Upper lobe of left lung (tissue), 6 donors: ENCODE data around the gene OR5D18. TPM values are rescaled to one million over a fixed set of nuclear protein-coding genes. Genes with fewer than 3 reads are reported as not detected.

ENCODE experiments used
- ATAC-seq, 2 donors: fragments of 200-7000 bp; cut with Tn5 transposase; one replicate each; pipeline ENCODE4 v1.9.1; 2022; ENCODE audit warnings: mild to moderate bottlenecking in 2 of 2, moderate library complexity in 2 of 2; ENCODE audit not compliant: low FRiP score in 2 of 2
- DNase-seq, 2 donors: peaks; one replicate each; pipeline ENCODE4 v3.0.0-alpha.2; 2019 to 2020
- H3K27ac ChIP-seq, 4 donors: fragments of 200-600 bp; sonication (generic); one replicate each; pipeline ENCODE4 v1.5.1; 2016 to 2019
- H3K27me3 ChIP-seq, 4 donors: fragments of 200-600 bp; sonication (generic); one replicate each; pipeline ENCODE4 v1.5.1; 2017 to 2019
- H3K36me3 ChIP-seq, 4 donors: fragments of 200-600 bp; sonication (generic); one replicate each; pipeline ENCODE4 v1.5.1; 2016 to 2019
- H3K4me1 ChIP-seq, 4 donors: fragments of 200-600 bp; sonication (generic); one replicate each; pipeline ENCODE4 v1.5.1; 2018 to 2019
- H3K4me3 ChIP-seq, 4 donors: fragments of 200-600 bp; sonication (generic); one replicate each; pipeline ENCODE4 v1.5.1; 2017 to 2019; ENCODE audit warnings: mild to moderate bottlenecking in 2 of 4, moderate library complexity in 1 of 4
- H3K9me3 ChIP-seq, 4 donors: fragments of 200-600 bp; sonication (generic); one replicate each; pipeline ENCODE4 v1.5.1; 2018 to 2019
- EP300 ChIP-seq, 4 donors: sonication (generic); formaldehyde crosslinking; IDR thresholded peaks; one replicate each; pipeline ENCODE4 v1.5.1; 2017; ENCODE audit warnings: antibody characterized with exemption in 4 of 4, control low read depth in 2 of 4
- POLR2A ChIP-seq, 4 donors: fragments of 450-650 bp; IDR thresholded peaks; one replicate each; pipeline ENCODE4 v1.5.1; 2016 to 2017; ENCODE audit warnings: antibody characterized with exemption in 4 of 4, mild to moderate bottlenecking in 2 of 4
- POLR2AphosphoS5 ChIP-seq, 2 donors: sonication (generic); formaldehyde crosslinking; IDR thresholded peaks; one replicate each; pipeline ENCODE4 v1.5.1; 2017; ENCODE audit warnings: antibody characterized with exemption in 2 of 2
- WGBS, 2 donors: methylation state at CpG; one replicate each; pipeline ENCODE4 v1.1.5; 2017 to 2018; 5-methylcytosine and 5-hydroxymethylcytosine counted together
- total RNA-seq, 6 donors: library from RNA; depleted of rRNA in 4 of 6; stranded (reverse); fragments of >200 nt in 4 of 6; gene quantifications; one replicate each; pipeline versions ENCODE4 v1.1.0 to v1.2.1, GENCODE V29; 2016 to 2021
- TF ChIP-seq, protein P1 (sequence below), 6 experiments: fragments of 450-650 bp in 4 of 6; fragments of 200-600 bp in 2 of 6; sonication (generic) in 2 of 6; IDR thresholded peaks; one replicate each; pipeline ENCODE4 v1.5.1; 2016 to 2019; ENCODE audit warnings: antibody characterized with exemption in 6 of 6
- donor health status: DM: no; HTN: no; CAD: no; lungs with moderate emphysema.
- donor health status: DM: no; HTN: yes; CAD: no; lungs with severe emphysema.

OR5D18 gene
- total RNA-seq = not detected

DNA sequence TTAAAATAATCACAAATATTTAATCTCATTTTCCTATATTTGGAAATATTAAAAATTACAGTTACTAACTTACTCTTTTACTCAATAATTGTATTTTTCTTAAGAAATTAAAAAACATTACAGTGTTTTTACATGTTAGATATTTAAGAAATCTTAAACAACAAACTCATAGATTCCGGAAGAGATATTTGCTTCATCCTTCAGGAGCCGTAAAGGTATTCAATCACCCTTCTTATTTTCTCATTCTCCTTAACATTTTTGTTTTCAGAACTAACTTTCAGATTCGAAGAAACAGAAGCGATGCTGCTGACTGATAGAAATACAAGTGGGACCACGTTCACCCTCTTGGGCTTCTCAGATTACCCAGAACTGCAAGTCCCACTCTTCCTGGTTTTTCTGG lies at the start of gene OR5D18:
OR5D18 (plus strand) TSS at position 301 of the 400 bp plus-strand sequence; CDS start at position 301, 0 bp downstream.
- Histone ChIP-seq H3K27ac (no peak within 1 kb of the TSS), H3K27me3 (no peaks in the 10 kb centered on the region), H3K4me3 (no peak within 1 kb of the TSS), H3K9me3 (no peaks in the 10 kb centered on the region), H3K36me3 (no peaks in the 10 kb centered on the region), H3K4me1 (no peaks in the 10 kb centered on the region)
- 80 to 86% methylated on average over 5 of the region's 5 CpGs for WGBS, 2 donors
- TF ChIP-seq POLR2AphosphoS5 (IDR thresholded peaks at IDR 0.05) (no peak), POLR2A (IDR thresholded peaks at IDR 0.05) (no peak), EP300 (IDR thresholded peaks at IDR 0.05) (no peak)
- TF ChIP-seq, protein P1, sequence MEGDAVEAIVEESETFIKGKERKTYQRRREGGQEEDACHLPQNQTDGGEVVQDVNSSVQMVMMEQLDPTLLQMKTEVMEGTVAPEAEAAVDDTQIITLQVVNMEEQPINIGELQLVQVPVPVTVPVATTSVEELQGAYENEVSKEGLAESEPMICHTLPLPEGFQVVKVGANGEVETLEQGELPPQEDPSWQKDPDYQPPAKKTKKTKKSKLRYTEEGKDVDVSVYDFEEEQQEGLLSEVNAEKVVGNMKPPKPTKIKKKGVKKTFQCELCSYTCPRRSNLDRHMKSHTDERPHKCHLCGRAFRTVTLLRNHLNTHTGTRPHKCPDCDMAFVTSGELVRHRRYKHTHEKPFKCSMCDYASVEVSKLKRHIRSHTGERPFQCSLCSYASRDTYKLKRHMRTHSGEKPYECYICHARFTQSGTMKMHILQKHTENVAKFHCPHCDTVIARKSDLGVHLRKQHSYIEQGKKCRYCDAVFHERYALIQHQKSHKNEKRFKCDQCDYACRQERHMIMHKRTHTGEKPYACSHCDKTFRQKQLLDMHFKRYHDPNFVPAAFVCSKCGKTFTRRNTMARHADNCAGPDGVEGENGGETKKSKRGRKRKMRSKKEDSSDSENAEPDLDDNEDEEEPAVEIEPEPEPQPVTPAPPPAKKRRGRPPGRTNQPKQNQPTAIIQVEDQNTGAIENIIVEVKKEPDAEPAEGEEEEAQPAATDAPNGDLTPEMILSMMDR (IDR thresholded peaks at IDR 0.05) = no peak
- DNase-seq (no peak), ATAC-seq (no peak)

DNA sequence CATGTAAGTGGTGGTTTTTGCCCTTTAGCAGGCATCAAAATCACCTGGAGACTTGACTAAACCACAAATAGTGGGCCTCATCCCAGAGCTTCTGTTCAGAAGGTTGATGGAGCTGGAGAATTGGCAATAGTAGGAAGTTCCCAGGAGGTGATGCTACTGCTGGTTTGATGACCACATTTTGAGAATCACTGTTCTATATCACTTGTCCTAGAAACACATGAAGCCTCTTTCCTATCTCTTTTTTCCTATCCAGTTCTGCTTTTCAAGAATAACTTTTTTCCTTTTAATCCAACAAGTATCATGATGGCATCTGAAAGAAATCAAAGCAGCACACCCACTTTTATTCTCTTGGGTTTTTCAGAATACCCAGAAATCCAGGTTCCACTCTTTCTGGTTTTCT lies 46.3 kb upstream of the OR5D18 start, which contains the start of gene OR5D13:
OR5D13 (plus strand) TSS at position 301 of the 400 bp plus-strand sequence; CDS start at position 301, 0 bp downstream.
- Histone ChIP-seq H3K9me3 (no peaks in the 10 kb centered on the region), H3K4me3 (no peak within 1 kb of the TSS), H3K36me3 (no peaks in the 10 kb centered on the region), H3K4me1 (no peaks in the 10 kb centered on the region), H3K27me3 (no peaks in the 10 kb centered on the region), H3K27ac (no peak within 1 kb of the TSS)
- no peak for DNase-seq
- TF ChIP-seq POLR2A (IDR thresholded peaks at IDR 0.05) (no peak), EP300 (IDR thresholded peaks at IDR 0.05) (no peak), POLR2AphosphoS5 (IDR thresholded peaks at IDR 0.05) (no peak)
- TF ChIP-seq, protein P1 (IDR thresholded peaks at IDR 0.05) = no peak
- ATAC-seq = no peak

DNA sequence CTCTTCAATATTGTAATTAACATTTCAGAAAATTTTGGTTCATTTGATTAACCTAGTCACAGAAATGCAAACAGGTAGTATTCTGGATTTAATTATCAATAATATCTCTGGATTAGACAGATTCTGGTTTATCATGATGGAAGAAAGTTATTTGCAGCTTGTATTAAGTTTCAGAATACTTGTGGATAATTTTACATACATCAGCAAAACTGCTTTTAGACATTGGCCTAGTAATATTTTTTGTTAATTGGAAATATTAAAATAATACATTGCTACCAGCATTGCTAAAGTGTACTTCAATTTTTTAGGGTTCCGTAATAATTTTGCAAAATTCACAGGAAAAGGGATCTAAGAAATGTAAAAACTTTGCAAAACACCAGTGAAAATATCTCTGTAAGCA lies 27.8 kb upstream of the OR5D18 start:
- no peak for TF ChIP-seq POLR2AphosphoS5 (IDR thresholded peaks at IDR 0.05)
- TF ChIP-seq, protein P1 (IDR thresholded peaks at IDR 0.05) = no peak
- no peak for TF ChIP-seq POLR2A (IDR thresholded peaks at IDR 0.05)
- TF ChIP-seq EP300 (IDR thresholded peaks at IDR 0.05) = no peak
- WGBS, 2 donors = 76 to 78% methylated on average over 1 of the region's 1 CpG
- H3K4me3 ChIP-seq = no peak overlapping the region
- no peak for DNase-seq
- H3K9me3 ChIP-seq = no peaks in the 10 kb centered on the region
- H3K27ac ChIP-seq = no peak overlapping the region
- no peaks in the 10 kb centered on the region for H3K27me3 ChIP-seq
- no peak for ATAC-seq
- no peaks in the 10 kb centered on the region for H3K36me3 ChIP-seq
- H3K4me1 ChIP-seq = no peaks in the 10 kb centered on the region

DNA sequence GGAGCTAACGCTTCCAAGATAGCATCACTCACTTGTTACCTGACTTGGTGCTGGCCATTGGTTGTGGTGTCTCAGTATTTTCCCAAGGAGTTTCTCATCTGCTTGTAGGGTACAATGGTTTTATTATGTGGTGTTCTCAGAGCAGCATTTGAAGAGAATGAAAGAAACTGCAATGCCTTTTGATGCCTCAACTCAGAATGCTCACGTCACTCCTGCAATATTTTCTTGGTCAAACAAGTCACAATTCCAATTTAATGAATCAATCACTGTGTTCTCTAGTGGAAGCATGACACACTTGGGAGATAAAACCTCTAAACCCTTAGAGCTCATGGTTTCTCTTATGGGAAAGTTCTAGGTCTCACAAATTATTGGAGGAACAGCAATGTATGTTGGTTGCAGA lies 26.1 kb upstream of the OR5D18 start:
- ATAC-seq (no peak), DNase-seq (no peak)
- no peak for TF ChIP-seq EP300 (IDR thresholded peaks at IDR 0.05)
- TF ChIP-seq POLR2A (IDR thresholded peaks at IDR 0.05) = no peak
- no peak for TF ChIP-seq POLR2AphosphoS5 (IDR thresholded peaks at IDR 0.05)
- TF ChIP-seq, protein P1 (IDR thresholded peaks at IDR 0.05) = no peak
- Histone ChIP-seq H3K9me3 (no peaks in the 10 kb centered on the region), H3K36me3 (no peaks in the 10 kb centered on the region), H3K27ac (no peak overlapping the region), H3K4me1 (no peaks in the 10 kb centered on the region), H3K4me3 (no peak overlapping the region), H3K27me3 (no peaks in the 10 kb centered on the region)
- WGBS, 2 donors = 53 to 73% methylated on average over 2 of the region's 2 CpGs

DNA sequence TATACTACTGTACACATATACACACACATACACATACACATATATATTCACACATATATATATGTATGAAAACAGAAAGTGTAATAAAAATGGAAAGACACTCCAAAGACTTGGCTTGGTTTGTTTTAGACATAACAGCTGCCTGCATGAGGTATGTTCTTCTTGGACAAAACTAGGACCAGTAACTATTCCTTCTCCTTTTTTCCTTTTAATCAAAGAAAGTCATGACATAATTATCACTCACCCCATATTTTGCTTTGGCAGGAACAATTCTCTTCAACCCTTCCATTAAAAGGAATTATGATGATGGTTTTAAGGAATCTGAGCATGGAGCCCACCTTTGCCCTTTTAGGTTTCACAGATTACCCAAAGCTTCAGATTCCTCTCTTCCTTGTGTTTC lies 24.2 kb upstream of the OR5D18 start, which contains the start of gene OR5D14:
OR5D14 (plus strand) TSS at position 301 of the 400 bp plus-strand sequence; CDS start at position 301, 0 bp downstream.
- Histone ChIP-seq H3K27ac (no peak within 1 kb of the TSS), H3K4me1 (no peaks in the 10 kb centered on the region), H3K4me3 (no peak within 1 kb of the TSS), H3K27me3 (no peaks in the 10 kb centered on the region), H3K36me3 (no peaks in the 10 kb centered on the region), H3K9me3 (no peaks in the 10 kb centered on the region)
- TF ChIP-seq POLR2AphosphoS5 (IDR thresholded peaks at IDR 0.05) (no peak), POLR2A (IDR thresholded peaks at IDR 0.05) (no peak), EP300 (IDR thresholded peaks at IDR 0.05) (no peak)
- TF ChIP-seq, protein P1 (IDR thresholded peaks at IDR 0.05) = no peak
- DNase-seq (no peak), ATAC-seq (no peak)
